ENCODE measurements around the gene SLC39A11.

- TF ChIP-seq CTCF (IDR thresholded peaks at IDR 0.05; ENCODE audit: low read length) (no peak), EZH2 (optimal IDR thresholded peaks at IDR 0.05; ENCODE audit: low read depth, low read length) (no peak), EZH2phosphoT487 (IDR thresholded peaks at IDR 0.05; ENCODE audit: low read length) (no peak)
These were observed 414.6 kb downstream of the SLC39A11 start for GRCh38 chr17:72677714-72678390.

Data from MM.1S (cell line).